Memory B cell (primary cell): Measurements from ENCODE around the gene CGB3.
"Not testable (repeated sequence)": the region's sequence is repeated elsewhere in the genome, so short reads cannot be mapped to it uniquely, and the experiment has no call there.

Experiments used
- ATAC-seq: fragments of 150-1000 bp; cut with Tn5 transposase; 2 replicates; pipeline ENCODE4 v1.10.0; 2021; ENCODE audit warnings: low read depth, mild to moderate bottlenecking, moderate library complexity
- DNase-seq, 2 donors: peaks; one replicate each; pipeline ENCODE4 v3.0.0; 2022; ENCODE audit warnings: low spot score in 2 of 2
- H3K27ac Mint-ChIP-seq: one replicate; pipeline ENCODE4 v1.8.0; 2022; ENCODE audit warnings: mild to moderate bottlenecking, moderate library complexity, mixed read lengths
- H3K27me3 Mint-ChIP-seq: one replicate; pipeline ENCODE4 v1.8.0; 2022; ENCODE audit warnings: mixed read lengths
- H3K36me3 Mint-ChIP-seq: one replicate; pipeline ENCODE4 v1.8.0; 2022; ENCODE audit warnings: mild to moderate bottlenecking, mixed read lengths
- H3K4me1 Mint-ChIP-seq: one replicate; pipeline ENCODE4 v1.8.0; 2022; ENCODE audit warnings: mixed read lengths
- H3K4me3 Mint-ChIP-seq: one replicate; pipeline ENCODE4 v1.8.0; 2022; ENCODE audit warnings: mild to moderate bottlenecking, moderate library complexity, mixed read lengths
- H3K9me3 Mint-ChIP-seq: one replicate; pipeline ENCODE4 v1.8.0; 2022; ENCODE audit warnings: mixed read lengths

Gene CGB3

DNA sequence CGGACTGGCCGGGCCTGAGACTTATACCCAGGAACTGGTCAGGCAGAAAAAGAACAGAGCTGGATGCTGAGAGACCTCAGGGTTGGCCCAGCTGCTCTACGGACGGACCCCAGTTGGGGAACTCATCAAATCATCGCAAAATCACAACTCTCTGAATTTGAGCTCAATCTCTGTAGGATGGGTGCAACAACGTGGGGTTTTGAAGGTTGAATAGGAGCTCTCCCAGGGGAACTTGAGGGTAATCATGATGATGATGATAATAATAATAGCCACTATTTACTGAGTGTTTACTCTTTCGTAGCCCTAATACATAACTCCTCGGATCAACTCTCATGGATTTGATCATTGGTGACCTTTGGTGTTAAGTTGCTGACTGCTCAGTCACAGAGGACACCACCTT is 6.2 kb upstream of the CGB3 start:
- not testable (repeated sequence) for H3K9me3 Mint-ChIP-seq, H3K4me1 Mint-ChIP-seq, H3K27me3 Mint-ChIP-seq, H3K4me3 Mint-ChIP-seq, DNase-seq, H3K36me3 Mint-ChIP-seq, ATAC-seq, H3K27ac Mint-ChIP-seq

DNA sequence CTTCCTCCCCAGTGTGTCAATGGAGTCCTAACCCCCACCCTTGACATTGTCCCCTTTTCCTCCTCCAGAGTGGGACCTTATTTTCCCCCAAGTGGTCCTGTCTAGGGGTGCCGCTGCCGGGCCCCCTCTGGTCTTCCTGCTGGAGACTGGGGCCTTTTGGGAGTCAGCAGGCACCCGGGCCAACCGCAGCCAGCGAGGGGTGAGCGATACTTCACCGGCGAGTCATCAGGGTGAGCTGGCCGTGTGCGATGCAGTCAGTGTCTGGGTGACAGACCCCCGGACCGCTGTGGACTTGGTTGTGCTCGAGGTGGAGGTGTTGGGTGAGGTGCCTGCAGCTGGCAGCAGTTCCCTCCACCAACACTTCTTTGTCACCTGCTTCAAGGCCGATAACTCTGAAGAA is 5.6 kb upstream of the CGB3 start:
- H3K27ac Mint-ChIP-seq, H3K36me3 Mint-ChIP-seq, DNase-seq, H3K4me1 Mint-ChIP-seq, H3K9me3 Mint-ChIP-seq, ATAC-seq, H3K4me3 Mint-ChIP-seq, H3K27me3 Mint-ChIP-seq: not testable (repeated sequence)

DNA sequence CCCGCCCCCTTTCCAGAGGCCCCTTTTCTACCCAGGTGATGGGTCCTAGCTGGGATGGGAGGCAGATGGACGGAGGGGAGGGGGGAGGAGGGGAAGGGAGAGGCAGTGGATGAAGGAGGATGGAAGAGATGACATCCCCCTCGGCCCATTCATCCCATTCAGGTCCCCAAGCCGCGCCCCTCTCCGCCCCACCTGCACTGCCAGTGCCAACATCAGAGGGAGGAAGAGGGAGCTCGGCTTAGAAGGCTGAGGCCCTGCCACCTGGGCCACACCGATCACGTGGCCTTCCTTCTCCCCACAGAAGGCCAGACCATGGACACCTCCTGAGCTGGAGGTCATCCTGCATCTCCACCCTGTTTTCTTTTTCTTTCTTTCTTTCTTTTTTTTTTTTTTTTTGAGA is 4.6 kb upstream of the CGB3 start:
- H3K4me3 Mint-ChIP-seq, H3K4me1 Mint-ChIP-seq, DNase-seq, H3K9me3 Mint-ChIP-seq, ATAC-seq, H3K27ac Mint-ChIP-seq, H3K27me3 Mint-ChIP-seq, H3K36me3 Mint-ChIP-seq: not testable (repeated sequence)

DNA sequence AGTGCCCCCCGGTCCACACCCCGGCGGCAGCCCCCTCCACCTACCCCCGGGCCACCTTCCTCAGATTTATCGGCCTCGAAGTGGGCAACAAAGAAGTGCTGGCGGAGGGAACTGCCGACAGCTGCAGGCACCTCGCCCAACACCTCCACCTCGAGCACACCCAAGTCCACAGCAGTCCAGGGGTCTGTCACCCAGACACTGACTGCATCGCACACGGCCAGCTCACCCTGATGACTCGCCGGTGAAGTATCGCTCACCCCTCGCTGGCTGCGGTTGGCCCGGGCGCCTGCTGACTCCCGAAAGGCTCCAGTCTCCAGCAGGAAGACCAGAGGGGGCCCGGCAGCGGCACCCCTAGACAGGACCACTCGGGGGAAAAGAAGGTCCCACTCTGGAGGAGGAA is 1.5 kb upstream of the CGB3 start:
- not testable (repeated sequence) for H3K4me1 Mint-ChIP-seq, H3K36me3 Mint-ChIP-seq, ATAC-seq, DNase-seq, H3K27ac Mint-ChIP-seq, H3K27me3 Mint-ChIP-seq, H3K4me3 Mint-ChIP-seq, H3K9me3 Mint-ChIP-seq

DNA sequence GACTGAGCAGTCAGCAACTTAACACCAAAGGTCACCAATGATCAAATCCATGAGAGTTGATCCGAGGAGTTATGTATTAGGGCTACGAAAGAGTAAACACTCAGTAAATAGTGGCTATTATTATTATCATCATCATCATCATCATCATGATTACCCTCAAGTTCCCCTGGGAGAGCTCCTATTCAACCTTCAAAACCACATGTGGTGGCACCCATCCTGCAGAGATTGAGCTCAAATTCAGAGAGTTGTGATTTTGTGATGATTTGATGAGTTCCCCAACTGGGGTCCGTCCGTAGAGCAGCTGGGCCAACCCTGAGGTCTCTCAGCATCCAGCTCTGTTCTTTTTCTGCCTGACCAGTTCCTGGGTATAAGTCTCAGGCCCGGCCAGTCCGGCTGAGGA is 955 bp upstream of the CGB3 start:
- H3K27me3 Mint-ChIP-seq, ATAC-seq, DNase-seq, H3K36me3 Mint-ChIP-seq, H3K4me3 Mint-ChIP-seq, H3K9me3 Mint-ChIP-seq, H3K27ac Mint-ChIP-seq: not testable (repeated sequence)
- peaks cover 11% of the 10 kb centered on the region for H3K4me1 Mint-ChIP-seq

DNA sequence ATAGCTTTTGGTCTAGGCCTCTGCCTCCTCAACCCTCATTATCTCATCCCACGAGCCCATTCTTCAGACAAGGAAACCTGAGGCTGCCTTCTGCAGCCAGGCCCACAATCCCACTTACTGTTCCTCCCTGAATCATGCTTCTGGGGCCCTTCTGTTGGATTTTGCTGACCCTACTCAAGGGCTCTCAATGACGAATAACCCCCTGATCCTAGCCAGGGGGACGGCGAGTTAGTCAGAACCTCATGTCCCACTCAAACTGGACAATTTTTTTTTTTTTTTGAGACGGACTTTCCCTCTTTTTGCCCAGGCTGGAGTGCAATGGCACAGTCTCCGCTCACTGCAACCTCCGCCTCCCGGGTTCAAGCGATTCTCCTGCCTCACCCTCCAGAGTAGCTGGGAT is 2.0 kb downstream of the CGB3 start:
- Mint-ChIP-seq H3K4me1 (peaks cover 16% of the 10 kb centered on the region), H3K27ac (no peak overlapping the region), H3K36me3 (no peaks in the 10 kb centered on the region), H3K9me3 (no peaks in the 10 kb centered on the region), H3K27me3 (no peaks in the 10 kb centered on the region), H3K4me3 (no peak overlapping the region)
- no peak for DNase-seq
- ATAC-seq, result no peak

DNA sequence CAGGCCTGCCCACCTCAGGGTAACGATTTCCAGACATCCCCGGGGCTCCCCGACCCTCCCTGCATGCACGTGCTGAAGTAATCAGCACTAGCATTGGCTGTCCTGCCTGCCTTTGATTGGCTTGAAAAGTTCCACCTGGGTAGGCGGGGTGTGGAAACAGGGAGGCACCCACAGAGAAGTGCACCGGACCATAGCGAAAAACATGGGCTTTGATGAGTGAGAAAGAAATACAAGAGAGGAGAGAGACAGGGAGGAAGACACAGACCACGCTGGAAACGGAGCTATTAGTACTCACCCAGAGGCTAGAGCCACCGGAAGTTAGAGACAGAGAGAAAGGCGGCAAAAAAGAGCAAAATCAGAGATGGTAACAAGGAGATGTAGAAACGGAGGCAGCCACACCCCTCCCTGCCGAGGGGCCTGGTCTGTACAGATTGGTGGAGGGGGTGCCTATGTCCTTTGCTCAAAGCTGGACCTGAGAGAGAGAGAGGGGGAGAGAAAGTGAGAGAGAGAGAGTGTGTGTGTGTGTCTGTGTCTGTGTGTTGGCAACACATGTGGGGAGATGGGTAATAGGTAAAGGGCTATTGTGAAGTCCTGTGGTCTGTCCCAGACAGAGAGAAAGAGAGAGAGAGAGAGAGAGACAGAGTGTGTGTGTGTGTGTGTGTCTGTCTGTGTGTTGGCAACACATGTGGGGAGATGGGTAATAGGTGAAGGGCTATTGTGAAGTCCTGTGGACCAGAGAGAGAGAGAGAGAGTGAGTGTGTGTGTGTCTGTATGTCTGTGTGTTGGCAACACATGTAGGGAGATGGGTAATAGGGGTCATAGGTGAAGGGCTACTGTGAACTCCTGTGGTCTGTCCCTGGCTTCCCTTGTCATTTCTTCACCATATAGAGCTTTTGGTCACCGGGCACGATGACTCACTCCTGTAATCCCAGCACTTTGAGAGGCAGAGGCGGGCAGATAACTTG is 2.9 kb downstream of the CGB3 start:
- peak overlapping the region; percentile 1 for H3K27ac Mint-ChIP-seq
- H3K4me1 Mint-ChIP-seq, result peaks cover 16% of the 10 kb centered on the region
- ATAC-seq, result no peak
- H3K4me3 Mint-ChIP-seq, result peak overlapping the region; percentile 22
- no peaks in the 10 kb centered on the region for H3K27me3 Mint-ChIP-seq
- no peaks in the 10 kb centered on the region for H3K9me3 Mint-ChIP-seq
- no peaks in the 10 kb centered on the region for H3K36me3 Mint-ChIP-seq
- DNase-seq, result no peak

DNA sequence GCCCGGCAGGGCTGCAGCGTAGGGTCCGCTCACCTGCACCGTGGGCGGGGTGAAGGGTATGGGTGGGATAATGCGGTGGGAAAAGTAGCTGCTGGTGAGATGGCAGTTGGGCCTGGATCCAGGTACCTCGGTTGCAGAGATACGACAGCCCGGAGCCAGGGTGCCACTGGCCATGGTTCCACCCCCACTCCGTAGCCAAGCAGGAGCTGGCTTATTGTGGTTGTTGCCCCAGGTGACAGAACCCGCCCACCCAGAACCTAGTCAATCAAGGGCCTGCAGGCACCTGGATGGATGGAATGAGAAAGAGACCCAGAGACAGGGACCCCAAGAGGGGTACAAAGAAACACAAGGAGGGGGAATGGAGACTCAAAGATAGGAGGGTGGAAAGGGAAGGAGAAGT is 3.8 kb downstream of the CGB3 start:
- H3K27ac Mint-ChIP-seq, result no peak overlapping the region
- no peaks in the 10 kb centered on the region for H3K36me3 Mint-ChIP-seq
- peak overlapping the region; percentile 83 for H3K4me3 Mint-ChIP-seq
- peaks cover 16% of the 10 kb centered on the region for H3K4me1 Mint-ChIP-seq
- H3K27me3 Mint-ChIP-seq, result no peaks in the 10 kb centered on the region
- H3K9me3 Mint-ChIP-seq, result no peaks in the 10 kb centered on the region
- ATAC-seq (no peak), DNase-seq (no peak)

DNA sequence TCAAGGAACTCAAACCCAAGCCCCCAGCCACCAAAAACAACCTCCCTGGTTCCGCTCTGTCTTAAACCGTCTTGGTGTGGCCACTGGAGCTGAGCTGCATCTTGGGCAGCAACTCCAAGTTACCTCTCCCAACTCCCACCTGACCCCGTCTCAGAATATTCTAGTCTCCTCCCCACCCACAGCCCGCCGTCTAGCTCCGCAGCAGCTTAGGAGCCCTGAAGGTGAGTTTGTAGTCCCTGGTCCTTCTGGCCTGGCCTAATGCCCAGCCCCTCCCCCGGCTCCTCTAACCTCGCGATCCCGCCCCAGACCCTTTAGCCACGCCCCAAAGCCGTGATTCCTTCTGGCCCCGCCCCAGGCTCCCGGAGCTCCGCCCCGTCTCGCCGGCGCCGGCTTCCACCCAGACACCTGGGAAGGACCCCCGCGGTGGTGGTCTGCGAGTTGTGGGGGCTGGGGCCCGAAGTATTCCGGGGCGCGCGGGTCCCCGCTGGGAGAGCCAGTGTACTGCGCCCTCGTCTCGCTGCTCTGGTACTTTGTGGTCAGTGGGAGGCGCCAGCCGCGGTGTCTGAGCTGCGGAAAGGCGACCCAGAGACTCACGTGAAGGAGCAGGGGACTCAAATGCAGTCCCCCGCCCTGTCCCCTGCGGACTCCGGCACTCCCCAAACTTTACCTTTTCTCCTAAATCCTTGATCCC is 4.7 kb downstream of the CGB3 start:
- H3K4me1 Mint-ChIP-seq, result peaks cover 16% of the 10 kb centered on the region

DNA sequence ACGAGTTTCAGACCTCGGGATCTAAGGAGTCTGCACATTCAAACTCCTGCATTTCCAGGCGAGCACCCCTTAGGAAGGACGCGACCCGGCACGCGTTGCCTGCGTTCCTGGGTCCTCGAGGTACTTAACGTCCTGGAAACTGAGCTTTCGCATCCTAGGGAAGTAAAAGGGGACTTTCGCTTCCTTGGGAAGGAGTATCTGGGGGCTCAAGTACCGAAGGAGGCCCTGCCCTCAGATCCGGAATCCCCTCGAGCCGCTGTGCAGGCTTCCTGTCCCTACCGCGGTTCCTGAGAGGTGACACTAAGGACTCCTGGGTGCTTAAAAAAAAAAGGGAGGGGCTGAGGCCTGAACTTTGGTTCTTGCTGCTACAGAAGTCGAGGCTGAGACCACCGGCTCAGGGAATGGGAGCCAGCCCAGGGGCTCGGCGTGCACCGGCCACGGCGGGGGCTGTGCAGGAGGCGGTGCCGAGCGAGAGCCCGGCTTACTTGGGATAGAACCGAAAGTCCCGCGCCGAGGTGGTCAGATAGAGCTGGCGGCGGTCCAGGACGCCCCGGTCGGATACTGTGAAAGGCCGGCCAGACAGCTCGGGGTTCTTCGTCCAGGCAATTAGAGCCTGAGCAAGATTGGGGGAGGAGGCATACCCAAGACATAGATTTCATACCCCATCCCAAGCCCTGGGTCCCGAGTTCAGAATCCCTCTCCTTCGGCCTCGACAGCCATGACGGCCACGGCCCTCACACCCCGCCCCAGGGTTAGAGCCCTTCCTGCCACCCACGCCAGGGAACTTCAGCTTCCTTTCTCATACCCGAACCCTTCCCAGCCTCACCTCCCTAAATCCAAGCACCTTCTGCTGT is 5.5 kb downstream of the CGB3 start:
- not testable (repeated sequence) for ATAC-seq, H3K27me3 Mint-ChIP-seq, H3K36me3 Mint-ChIP-seq, H3K27ac Mint-ChIP-seq, DNase-seq, H3K9me3 Mint-ChIP-seq
- H3K4me1 Mint-ChIP-seq, result peaks cover 16% of the 10 kb centered on the region
- peak overlapping the region; percentile 83 for H3K4me3 Mint-ChIP-seq

More for the DNA sequence above, 4.7 kb downstream of the CGB3 start:
- Mint-ChIP-seq H3K36me3 (peaks cover 1% of the 10 kb centered on the region), H3K27me3 (no peaks in the 10 kb centered on the region), H3K27ac (no peak overlapping the region), H3K9me3 (no peaks in the 10 kb centered on the region), H3K4me3 (peak overlapping the region; percentile 83)
- peak; percentile 42 for ATAC-seq
- peak; percentile 52 to 78 for DNase-seq

DNA sequence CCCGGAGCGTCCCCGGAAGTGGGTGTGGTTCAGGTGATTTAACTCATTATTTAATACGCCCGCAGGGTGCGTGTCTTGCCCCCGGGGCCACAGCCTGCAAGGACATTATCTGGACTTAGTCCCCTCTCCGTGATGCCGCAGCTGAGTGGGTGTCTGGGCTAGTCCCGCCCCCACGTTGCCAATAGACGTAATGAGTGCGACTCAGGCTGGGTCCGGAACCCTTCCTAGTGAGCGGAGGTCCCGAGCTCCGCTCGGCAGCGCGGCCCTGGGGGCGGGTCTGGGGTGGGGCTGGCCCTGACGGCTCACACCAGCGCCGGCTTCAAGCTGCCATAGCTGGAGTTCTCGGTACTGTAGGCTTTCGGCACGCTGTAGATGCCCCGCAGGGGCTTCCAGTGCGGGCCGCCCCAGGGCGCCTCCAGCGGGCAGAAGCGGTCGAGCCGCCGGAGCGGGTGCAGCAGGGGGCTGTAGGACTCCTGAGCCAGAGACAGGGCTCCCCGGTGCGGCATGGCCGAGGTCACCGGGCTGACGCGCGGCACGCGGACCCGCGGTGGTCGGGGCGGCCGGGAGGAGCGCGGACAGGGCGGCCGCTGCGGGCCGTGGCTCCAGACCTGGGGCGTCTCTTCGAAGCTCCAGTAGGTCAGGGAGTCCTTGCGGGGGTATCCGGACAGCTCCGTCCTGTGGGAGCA is 6.3 kb downstream of the CGB3 start:
- Mint-ChIP-seq H3K27me3 (no peaks in the 10 kb centered on the region), H3K4me1 (peaks cover 16% of the 10 kb centered on the region), H3K27ac (no peak overlapping the region), H3K4me3 (peak overlapping the region; percentile 83), H3K36me3 (peaks cover 4% of the 10 kb centered on the region), H3K9me3 (no peaks in the 10 kb centered on the region)
- DNase-seq (peak; percentile 70 to 79), ATAC-seq (peak; percentile 87)

DNA sequence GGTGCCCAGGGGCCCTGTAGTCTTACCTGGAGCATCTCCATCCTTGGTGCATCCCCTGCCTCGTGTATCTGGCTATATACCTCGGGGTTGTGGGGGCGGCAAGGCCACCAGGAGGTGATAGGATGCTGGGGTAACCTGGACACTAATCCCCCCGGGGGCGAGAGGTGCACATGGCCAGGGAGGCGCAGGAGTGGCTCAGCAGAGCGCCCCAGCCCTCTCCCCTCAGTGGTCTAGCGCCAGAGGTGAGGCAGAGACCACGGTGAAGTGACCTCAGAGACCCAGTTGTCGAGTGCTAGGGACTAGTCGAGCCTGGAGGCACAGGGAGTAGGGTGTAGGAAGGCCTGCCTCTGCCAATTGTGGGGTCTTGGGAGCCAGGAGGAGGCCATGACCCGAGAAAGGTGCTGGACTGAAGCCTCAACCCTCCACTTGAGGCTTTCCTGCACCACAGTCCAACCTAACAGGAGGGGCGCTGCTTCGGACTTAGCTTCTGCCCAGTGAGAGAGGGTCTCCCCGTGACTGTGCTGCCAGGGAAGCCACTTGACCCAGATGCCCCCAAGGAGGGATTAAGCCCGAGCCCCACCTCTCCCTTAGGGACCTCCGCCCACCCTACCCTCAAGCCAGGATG is 7.0 kb downstream of the CGB3 start, which contains the start of gene LHB:
Gene LHB, minus strand, starts transcription at position 51 of the 625 bp plus-strand sequence. Its CDS starts 10 bp downstream, at position 41.
- DNase-seq, result no peak
- peaks cover 16% of the 10 kb centered on the region for H3K4me1 Mint-ChIP-seq
- H3K27ac Mint-ChIP-seq, result no peak within 1 kb of the TSS
- H3K4me3 Mint-ChIP-seq, result peak within 1 kb of the TSS; percentile 83
- peaks cover 4% of the 10 kb centered on the region for H3K36me3 Mint-ChIP-seq
- no peaks in the 10 kb centered on the region for H3K27me3 Mint-ChIP-seq
- ATAC-seq, result no peak
- H3K9me3 Mint-ChIP-seq, result no peaks in the 10 kb centered on the region
